Measurements from ENCODE around the gene CBX2.

CBX2 gene

DNA sequence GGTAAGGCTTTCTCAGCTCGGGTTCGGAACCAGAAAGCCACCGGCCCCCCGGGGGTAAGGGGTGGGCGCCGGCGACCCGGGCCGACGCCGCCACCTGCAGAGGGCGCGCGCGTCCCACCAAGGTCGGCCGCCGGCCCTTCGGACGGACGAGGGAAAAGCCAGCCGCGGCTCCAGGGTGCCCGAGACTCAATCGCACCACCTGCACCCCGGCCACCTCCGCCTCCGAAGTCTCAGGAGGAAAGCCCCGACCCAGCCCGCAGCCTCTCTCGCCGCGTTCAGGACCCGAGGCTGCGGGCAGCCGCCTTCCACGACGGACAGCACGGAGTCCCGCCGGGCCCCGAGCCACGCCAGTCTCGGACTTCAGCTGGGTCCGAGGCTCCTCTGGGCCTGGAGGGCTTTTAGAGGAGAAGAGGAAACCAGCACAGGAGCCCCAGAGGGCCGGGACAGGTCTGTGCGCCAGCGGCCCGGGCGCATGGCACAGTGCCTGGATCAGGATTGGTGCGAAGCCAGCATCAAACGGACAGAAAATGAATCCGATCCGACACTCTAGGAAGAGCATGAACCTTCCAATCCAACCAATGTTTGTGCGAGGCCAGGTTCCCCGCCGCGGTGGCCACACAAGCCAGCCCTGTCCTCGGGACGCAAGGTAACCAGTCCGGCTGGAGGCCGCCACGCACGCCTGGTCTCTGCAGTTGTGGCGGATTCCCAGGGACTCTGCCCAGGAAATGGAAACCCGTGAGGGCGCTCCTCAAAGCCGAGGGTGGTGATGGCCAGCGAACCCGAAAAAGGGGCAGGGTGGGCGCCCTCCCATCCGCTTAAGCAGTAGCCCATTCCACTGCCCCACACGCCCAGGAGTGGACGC is 12.2 kb downstream of the CBX2 start:
- DNase-seq = peak; percentile 41

DNA sequence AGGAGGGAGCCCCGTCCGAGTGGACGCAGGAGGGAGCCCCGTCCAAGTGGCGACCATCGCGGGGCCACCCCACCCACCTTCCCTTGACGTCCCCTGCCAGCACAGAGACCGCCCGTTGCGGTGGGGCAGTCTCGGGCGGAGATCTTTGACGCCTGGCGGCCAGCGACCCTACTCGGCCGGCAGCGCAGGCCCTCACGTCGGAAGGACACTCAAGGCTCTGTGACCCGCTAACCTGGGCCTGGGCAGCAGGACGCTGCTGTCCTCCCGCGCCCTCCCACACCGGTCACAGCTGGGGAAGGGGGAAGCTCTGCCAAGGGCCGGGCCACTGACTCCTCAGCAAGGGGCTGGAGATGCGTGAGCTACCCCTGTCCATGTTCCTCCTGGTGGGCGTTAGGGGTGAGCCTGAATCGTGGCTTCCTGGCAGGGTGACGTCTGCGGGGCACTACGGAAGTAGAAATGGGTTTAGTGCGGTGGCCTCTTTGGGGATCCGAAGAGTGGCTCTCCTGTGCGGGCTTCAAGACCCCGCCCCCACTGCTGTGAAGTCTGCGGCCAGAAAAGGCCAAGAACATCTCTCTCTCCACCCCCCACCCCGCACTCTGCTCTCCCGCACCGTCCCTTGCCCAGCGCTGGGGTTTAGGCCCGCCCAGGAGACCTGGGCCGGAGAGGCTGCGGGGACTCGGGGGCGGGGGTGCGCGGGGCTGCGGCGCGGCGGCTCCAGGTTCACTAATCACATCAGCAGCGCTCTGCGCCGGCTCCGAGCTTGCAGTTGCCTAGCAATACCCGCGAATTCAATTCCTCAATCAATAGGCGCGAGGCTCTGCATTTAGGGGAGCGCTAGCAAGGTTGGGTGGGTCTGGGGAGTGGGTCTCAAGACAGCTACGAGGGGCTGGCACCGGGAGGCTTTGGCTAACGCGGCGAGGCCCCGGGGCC is 13.1 kb downstream of the CBX2 start:
- no peak for DNase-seq

DNA sequence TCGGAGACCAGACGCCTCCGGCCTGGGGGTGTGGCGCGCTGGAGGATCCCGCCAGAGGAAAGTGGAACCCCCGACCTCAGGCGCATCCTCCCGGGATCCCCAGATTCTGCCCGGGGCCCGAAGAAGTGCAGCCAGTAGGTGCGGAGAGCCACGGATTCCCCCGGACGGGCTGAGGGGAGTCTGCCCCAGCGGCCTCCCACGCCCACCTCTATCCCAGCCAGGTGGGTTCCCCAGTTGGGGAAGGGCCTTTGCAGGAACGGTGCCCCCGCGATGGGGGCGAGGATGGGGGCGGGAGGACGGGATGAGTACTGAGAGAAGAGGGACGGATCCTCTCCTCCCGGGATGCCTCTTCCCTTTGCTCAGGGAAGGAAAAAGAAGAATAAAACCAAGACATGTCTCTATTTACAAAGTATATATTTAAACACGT is 13.8 kb downstream of the CBX2 start:
- DNase-seq = no peak

DNA sequence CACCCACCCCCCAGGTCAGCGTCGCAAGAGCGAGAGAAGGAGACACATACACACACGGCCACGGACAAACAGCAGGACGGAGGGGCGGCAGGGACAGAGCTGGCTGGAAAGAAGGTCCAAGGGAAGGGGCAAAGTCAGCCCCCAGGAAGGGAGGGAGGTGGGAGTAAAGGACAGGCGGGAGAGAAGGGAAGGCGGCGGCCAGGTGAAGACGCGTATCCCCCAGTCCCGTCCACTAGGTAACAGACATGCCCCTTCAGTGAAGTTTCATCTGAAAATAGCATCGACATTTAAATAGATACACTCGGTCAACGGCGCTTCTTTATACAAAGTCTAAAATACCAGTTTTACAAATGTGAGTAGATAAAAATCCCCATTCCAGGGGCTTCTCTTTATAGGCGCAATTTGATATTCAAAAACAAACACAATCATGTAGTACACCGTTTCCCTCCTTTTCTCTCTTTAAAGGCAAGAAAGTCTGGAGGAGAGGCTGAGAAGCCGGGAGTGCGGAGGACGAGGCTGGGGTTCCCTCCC is 14.5 kb downstream of the CBX2 start:
- DNase-seq = no peak

DNA sequence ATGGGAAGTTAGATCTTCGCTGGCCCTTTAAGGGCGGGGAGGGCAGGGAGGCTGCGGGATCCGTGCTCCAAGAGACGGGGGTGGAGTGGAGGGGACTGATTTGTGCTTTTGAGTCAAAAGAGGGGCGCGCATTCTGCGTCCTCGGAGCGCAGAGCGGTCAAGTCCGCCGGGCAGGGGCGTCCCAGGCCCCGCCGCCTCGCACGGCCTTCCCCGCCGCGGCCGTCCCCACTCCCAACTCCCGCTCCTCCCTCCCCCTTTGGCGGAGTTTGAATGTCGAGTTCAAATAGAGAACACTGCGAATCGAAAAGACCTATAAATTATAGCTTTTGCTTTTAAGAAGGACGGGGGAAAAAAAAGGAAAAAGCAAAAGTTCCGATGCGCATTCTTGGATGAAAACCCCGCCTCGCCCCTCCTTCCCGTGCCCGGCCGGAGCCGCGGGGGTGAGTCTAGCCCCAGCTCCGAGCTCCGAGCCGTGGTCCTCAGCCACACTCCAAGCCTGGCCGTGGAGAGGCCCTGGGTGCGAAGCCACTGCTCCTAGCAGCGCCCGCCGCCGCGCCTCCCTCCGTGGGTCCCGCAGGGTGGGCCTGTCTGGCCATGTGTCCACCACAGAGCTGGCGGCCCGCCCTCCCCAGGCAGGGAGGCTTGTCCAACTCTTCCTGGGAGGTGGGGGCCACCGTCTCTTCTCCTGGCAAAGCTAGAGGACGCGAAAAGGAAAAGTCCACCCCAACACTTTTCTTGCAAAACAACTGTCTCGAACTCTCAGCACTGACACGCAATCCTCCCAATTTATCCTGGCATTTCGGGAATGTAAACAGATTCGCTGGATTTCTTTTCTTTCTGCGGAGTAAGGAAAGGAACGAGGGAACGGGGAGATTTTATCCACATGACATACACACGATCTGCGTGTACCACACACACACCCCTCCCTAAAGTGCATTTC is 15.3 kb downstream of the CBX2 start:
- DNase-seq = no peak

DNA sequence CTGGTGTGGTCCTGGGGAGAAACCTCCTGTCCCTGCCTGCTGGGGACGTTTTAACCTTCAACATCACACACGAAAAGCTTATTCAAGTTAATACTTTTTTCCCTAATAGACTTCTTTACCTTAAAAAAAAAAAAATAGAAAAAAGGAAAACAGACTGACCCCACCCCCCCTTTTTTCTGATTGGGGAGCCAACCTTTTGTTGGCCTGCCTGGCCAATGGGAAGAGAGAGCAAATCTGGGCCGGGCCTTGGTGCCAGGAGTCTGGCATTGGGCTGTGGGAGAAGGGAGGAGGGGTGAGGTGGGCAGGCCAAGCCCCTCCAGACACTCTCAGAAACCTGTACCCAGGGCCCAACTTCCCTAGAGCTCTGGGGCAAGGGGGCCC is 16.0 kb downstream of the CBX2 start:
- no peak for DNase-seq

DNA sequence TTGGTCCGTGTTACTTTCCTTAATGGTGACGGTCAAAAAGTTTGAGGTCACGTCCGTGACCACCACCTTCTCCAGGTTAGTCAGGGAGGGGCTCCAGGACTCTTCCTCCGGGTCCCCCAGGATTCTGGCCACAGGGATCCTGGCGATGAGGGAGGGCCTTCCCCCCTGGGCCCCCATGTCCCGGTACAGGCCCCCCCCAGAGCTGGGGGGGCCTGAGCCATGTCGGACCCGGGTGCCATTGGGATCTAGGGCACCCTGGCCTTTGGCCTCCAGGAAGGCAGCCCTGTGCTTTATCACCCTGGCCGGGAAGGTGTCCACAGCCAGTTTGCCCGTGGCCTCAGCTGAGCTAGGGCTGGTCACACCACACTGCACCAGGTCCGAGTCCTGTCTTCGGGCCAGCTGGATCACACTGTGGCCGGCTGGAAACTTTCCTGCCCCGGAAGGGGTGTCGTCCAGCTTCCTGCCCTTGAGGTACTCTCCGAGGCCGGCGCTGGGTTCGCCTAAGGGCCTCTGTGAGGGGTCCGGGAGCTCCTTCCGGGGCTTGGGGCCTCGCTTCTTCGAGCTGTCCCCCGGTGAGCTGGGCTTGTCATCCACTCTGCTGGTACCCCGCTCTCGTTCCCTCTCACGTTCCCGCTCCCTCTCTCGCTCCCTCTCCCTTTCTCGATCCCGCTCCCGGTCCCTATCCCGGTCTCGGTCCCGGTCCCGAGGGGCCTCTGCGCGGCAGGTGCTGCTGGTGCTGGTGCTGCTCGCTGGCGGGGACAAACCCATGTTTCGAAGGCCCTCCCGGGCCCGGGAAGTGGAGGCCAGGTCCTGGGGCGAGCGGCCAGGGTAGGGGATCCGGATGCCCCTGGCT is 16.9 kb downstream of the CBX2 start:
- DNase-seq = no peak

DNA sequence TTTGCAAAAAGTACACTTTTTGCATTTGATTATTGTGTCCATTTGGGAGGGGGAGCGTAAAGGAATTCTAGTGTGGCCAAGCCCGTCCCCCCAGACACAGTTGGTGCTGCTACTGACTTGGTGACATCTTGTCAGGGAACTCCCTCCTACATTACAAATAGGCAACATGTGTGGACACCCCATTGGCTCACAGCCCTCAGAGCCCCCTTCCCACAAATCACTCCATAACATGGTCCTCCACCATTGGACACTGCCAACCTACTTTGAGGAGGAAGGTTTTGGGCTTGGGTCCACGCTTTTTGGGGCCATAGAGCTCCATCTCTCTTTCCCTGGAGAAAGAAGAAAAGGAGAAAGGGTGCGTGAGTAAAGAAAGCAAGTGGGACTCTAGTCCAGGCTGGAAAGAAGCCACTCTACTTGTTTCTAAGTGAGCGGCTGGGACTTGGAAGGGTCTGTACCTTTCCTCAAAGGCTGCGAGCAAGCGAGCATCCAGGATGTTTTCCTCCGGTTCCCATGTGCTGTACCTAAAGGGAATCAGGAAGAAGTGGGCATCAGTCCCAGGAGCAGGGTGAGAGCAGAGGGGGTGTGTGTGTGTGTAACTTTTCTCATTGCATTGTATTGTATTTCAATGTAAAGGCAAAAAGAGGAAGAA is 18.0 kb downstream of the CBX2 start:
- DNase-seq = no peak

DNA sequence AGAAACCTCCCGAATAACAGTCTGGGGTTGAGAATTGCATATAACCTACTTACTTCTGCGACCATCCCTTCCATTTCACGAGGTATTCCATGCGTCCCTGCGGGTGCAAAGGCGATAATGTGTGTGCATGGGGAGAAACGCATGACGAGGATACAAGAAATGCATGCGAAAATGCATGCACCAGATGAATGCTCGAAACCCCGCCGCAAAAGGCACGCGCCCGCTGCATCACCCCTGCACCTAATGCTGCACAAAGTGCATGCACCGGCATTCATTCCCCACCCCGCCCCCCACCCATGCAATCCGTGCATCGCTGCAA is 18.5 kb downstream of the CBX2 start:
- peak; percentile 30 for DNase-seq

DNA sequence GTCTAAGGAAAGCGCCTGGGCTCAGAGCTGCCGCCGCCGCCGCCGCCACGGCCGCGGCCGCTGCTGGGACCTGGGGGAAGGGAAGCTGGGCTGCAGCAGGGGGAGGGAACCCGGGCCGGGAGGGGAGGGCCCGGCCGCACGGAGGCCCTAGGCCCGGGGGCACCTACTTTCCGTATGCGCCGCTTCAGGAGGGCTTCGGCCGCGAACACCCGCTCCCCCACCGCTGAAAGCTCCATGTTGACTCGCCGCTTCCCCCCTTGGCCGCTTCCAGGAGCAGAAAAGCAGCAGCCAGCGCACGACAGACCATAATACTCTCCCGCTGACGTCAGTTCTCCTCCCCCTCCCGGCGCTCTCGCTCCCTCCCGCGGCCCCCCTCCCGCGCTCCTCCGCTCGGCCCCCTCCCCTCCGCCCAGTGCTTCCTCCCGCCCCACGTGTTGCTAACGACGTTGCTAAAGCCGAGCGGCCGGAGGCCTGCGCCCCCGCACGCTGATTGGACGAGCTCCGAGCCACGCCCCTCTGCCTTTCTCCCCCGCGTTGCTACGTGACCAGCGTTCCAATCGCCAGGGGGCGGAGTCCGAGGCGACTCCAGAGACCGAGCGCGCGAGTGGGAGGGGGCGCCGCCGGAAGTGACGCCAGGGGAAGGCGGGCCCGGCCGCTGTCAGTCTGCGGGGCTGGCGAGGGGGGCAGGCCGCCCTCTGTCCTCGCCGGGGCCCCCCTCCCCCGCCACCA is 19.0 kb downstream of the CBX2 start, which contains the start of gene CBX8:
Gene CBX8 (minus strand): TSS at position 315 of the 729 bp plus-strand sequence. CDS start 79 bp downstream, at position 236.
- peak; percentile 100 for DNase-seq

DNA sequence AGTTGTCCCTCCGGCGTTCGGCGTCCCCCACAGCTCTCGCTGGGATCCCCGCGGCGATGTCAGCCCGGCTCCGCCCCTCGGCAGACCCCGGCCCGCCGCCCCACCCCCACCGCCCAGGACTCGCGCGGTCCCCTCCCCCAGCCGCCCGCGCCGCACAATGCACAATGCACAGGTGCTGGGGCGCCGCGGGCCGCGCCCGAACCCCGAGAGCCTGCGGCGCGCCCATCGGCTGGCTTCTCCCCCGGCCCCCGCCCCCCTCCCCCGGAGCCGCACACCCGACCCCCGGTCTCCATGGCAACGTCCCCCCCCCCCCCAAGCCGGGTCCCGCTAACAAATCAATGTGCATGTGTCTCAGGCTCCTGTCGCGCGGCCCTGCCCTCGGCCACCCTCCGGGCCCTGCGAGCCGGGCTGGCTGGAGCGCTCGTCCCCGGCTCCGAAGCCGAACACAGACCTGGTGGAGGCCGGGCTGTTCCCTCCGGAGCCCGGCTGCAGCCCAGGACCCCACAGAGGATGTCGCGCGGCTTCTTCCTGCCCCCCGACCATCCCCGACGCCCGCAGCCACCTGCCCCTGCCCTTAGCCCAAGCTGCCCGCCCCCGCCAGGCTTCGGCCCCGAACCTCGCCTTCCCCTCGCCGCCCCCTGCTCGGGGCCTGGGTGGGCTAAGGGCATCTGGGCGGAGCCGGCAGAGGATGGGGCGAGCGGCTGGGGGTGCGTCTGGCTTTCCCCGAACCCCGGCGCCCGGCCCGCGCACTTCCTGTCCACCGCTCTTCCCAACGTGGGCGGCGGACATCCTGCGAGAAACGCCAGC is 19.7 kb downstream of the CBX2 start:
- DNase-seq = no peak

DNA sequence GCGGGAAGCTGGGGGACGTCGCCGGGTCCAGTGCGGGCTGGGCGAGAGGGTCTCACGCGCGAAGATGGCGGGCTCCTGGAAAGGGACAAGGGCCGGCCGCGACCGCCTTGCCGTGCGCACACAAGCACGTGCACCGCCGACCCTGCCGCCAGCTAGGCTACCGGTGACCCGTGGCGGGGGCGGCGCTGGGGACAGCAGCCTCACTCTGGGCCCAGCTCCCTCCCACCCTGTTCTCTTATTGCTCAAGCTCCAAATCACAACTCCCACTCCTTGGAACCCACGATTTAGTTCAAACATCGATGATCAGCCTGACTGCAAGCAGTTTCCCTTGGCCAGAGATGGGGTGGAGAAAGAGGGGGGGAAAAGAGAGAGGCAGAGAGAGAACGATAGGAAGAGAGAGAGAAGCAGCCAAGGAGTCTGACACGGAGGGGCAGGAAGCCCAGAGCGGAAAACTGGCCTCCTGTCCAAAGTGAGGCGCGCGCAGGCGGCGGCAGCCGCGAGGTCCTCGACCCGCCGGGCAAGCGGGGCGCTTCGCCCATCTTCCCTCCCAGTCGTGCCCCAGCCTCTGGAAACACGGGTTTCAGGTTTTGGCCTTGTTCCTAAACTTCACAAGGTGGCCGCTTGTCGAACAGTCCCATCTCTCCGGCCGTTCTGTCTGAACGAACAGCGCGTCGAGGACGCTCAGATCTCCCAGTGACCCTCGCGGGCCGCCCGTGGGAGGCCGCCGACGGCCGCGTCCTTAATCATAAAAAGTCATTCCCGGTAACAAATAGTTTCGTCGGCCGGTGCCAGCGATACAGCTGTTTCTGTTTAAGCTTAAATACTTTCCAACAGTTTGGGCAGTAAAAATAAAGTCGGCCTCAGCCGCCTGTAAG is 20.6 kb downstream of the CBX2 start:
- DNase-seq = no peak

DNA sequence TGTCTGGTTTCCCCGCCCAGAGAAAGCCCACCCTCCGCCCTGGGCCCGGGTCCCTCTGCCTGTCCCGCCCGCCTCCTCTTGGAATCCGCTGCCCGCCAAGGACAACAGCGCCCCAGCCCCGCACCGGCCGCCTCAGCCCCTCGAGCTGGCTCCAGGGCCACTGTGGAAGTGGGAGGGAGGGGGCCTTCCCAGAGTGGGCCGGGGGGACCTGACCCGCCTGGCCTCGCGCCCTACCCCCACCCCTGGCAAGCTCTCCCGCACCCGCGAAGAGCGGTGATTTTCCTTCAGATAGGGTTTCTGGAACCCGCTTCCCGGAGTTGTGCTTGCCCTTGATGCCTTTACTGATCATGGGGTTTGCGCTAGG is 21.2 kb downstream of the CBX2 start:
- no peak for DNase-seq

DNA sequence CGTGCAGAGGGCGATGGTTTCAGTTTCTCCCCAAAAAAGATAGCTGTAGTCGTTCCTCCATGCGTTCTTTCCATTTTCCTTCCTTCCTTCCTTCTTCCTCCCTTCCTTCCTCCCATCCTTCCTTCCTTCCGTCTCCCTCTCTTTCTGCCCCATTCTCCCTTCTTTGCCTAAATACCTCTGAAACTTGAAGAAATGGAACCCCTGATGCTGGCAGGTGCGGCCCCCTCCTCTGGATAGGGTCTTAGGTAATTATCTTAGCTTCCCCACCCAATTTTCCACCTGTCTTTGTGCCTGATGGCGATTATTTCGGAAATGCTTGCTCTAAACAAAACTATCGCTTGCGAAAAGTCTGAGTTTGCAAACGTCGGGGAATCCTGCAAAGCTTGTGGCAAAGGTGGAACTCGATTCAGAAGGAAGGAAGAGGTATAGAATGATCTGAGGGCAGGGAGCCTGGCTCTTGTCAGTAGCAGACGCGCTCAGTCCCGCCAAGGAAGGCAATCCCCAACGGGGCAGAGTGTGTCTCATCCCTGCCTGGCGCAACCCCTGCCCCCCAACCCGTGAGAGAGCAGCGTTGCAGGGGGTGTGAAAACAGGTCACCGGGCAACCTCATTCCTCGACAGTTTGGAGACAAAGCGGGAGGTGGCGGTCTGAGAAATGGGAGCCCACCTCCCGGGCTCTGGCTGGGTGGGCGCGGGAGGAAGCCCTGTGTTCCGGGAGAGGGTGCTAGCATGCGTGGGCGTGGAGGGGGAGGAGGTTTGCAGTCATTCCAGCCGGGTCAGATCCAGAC is 21.8 kb downstream of the CBX2 start:
- DNase-seq = peak; percentile 41

DNA sequence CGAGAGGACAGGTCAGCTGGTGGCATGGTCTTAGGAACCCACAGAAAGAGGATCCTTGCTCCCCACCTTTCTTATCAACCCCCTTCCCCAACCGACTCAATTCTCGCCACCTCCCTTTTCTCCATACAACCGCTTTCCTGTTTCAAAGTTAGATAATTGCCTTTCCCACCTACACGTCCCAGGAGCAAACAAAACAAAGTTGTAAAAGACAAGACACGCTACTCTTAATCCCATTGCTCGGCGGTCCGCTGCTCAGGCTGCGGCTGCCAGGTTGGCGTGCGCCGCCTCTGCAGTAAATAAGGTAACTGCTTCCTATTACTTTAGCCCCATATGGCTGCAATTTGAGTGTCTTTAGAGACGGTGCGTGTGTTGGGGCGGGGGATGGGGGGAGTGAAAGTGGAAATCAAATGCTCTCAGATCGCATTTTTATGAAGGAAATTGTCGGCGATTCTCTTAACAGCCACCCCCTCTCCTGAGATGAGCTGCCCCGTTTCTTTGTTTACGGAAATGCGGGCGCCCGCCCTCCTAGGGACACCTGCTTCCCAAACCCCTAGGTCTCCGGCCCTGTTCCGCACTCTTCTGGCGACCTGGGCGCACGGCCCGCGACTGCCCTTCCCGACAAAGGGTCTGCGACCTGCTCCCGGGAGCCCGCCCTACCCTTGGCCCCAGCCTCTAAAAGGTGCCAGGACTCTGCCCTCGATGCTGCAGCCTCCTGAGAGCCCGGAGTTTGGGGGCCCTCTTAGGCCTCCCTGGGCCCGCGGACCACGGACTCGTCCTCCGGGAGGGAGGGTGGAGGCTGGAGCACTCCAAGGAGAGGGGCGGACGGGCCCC is 22.6 kb downstream of the CBX2 start:
- peak; percentile 79 for DNase-seq

All from RPMI8226 (cell line).